NCI-H524 treated with DMSO at 0.1 percent for 48 hours (cell line): ENCODE results near the gene RGMB.

ENCODE experiments used
- DNase-seq: peaks from one replicate; lab custom pipeline; 2025; lab: John Stamatoyannopoulos, UW

RGMB gene

GRCh38 chr5:98827588-98828284 lies 54.3 kb downstream of the RGMB start:
- no peak for DNase-seq

GRCh38 chr5:98836175-98836574 lies 62.7 kb downstream of the RGMB start:
- no peak for DNase-seq

GRCh38 chr5:98839469-98840383 lies 66.3 kb downstream of the RGMB start:
- no peak for DNase-seq

- no peak for DNase-seq
Observed at GRCh38 chr5:98840946-98841345, 67.5 kb downstream of the RGMB start.

GRCh38 chr5:98843481-98843880 lies 70.0 kb downstream of the RGMB start:
- DNase-seq: no peak

- DNase-seq: no peak
Observed at GRCh38 chr5:98844865-98845264, 71.4 kb downstream of the RGMB start.

- no peak for DNase-seq
Observed at GRCh38 chr5:98845878-98846277, 72.4 kb downstream of the RGMB start.
